ENCODE data around the gene ORMDL2. TPM values are rescaled to one million over a fixed set of nuclear protein-coding genes. Genes with fewer than 3 reads are reported as not detected.
A peak's percentile ranks its signal among the peaks of the same experiment; 100 is the strongest.

The ORMDL2 gene
- total and polyA plus RNA-seq, 5 donors from 2014 or later, result 17.8 to 199 (median 135) TPM

DNA sequence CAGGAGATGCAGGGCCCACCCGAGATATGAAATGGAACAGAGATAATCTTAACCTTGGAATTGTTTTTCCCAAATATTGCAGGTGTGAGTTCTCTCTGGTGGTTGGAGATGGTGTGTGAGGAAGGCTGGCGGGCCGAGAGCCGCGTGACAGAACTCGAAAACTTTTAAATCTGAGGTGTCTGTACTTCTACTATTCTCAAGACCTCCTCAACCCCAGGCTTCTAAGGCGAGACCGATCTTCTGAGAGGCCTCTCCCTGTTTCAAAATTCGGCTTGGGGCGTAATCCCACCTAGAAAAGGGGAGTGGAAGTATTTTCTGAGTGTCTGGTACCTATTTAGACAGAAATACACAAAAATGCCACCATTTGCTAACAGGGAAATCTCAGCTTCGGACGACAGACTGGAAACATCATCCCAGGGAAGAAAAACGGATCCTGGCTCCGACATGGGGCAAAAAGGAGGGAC, 928 bp upstream of the ORMDL2 start:
- Mint-ChIP-seq H3K9me3 (no peaks in the 10 kb centered on the region), H3K27ac (no peak overlapping the region), H3K4me3 (no peak overlapping the region), H3K27me3 (no peaks in the 10 kb centered on the region), H3K4me1 (peaks cover 15 to 60% (median 33%) of the 10 kb centered on the region in 4 donors), H3K36me3 (peaks cover 6% of the 10 kb centered on the region)
- DNase-seq (no peak), ATAC-seq (ENCODE audit: low read depth in 2 of 2) (no peak)
- peaks cover 45% of the 10 kb centered on the region for H3K4me1 ChIP-seq (ENCODE audit: control insufficient read depth, insufficient read depth, low read length, poor library complexity, severe bottlenecking)
- H3K36me3 ChIP-seq (ENCODE audit: control insufficient read depth, insufficient read depth, low read length), result peaks cover 31% of the 10 kb centered on the region
- H3K9me3 ChIP-seq (ENCODE audit: control insufficient read depth in 2 of 2, low read length in 2 of 2), result no peaks in the 10 kb centered on the region
- H3K27me3 ChIP-seq (ENCODE audit: control insufficient read depth, insufficient read depth, low read length), result no peaks in the 10 kb centered on the region
- H3K27ac ChIP-seq (ENCODE audit: insufficient read depth, low read length, poor library complexity, severe bottlenecking), result peak overlapping the region; percentile 86
- H3K4me3 ChIP-seq (ENCODE audit: low read depth, low read length), result peak overlapping the region; percentile 100

DNA sequence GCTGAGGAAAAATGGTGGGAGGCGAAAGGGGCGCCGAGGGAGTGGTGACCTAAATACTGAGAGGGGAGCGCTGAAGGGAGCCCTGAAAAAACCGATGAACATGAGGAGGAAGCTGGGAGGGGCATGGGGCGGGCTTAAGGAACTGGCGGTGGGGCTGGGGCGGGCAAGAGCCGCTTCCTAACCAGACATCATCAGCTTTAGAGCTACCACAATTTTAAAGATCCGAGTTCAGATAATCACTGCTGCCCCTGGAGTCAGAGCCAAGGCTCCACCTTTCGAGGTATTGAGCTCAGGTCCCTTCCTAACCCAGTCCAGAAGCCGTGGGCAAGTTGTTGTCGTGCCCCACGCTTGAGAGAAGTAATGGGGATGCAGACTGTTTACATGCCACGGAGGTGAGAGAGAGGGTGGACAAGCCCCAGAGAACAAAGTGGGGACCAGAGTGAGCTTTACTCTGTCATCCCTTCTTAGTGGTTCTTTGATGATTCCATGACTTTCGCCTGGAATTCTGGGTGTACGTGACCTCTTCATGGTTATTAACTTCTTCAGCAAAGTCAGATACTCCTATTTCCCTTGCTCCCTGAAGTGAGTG, 393 bp downstream of the ORMDL2 start:
- DNase-seq (no peak), ATAC-seq (ENCODE audit: low read depth in 2 of 2) (peak; percentile 35 to 38)
- H3K4me3 ChIP-seq (ENCODE audit: low read depth, low read length), result peak overlapping the region; percentile 95
- Mint-ChIP-seq H3K36me3 (peaks cover 12% of the 10 kb centered on the region), H3K4me3 (no peak overlapping the region), H3K27me3 (no peaks in the 10 kb centered on the region), H3K9me3 (no peaks in the 10 kb centered on the region), H3K27ac (peak overlapping the region in 1 of 3 donors; percentile 7), H3K4me1 (peaks cover 7 to 56% (median 30%) of the 10 kb centered on the region in 4 donors)
- H3K36me3 ChIP-seq (ENCODE audit: control insufficient read depth, insufficient read depth, low read length), result peaks cover 45% of the 10 kb centered on the region
- no peaks in the 10 kb centered on the region for H3K9me3 ChIP-seq (ENCODE audit: control insufficient read depth in 2 of 2, low read length in 2 of 2)
- H3K4me1 ChIP-seq (ENCODE audit: control insufficient read depth, insufficient read depth, low read length, poor library complexity, severe bottlenecking), result peaks cover 39% of the 10 kb centered on the region
- no peaks in the 10 kb centered on the region for H3K27me3 ChIP-seq (ENCODE audit: control insufficient read depth, insufficient read depth, low read length)
- peak overlapping the region; percentile 87 for H3K27ac ChIP-seq (ENCODE audit: insufficient read depth, low read length, poor library complexity, severe bottlenecking)

DNA sequence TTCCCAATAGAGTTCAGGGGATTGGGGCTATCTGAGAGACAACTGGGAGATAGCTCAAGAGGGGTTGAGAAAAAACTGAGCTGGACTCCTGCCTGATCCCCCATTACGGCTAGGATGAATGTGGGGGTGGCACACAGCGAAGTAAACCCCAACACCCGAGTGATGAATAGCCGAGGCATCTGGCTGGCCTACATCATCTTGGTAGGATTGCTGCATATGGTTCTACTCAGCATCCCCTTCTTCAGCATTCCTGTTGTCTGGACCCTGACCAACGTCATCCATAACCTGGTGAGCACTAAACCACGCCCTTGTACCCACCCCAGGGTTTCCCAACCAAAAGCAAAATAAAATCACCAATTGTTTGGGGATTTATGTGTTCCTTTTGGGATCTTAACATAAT, 1.0 kb downstream of the ORMDL2 start:
- no peaks in the 10 kb centered on the region for H3K9me3 ChIP-seq (ENCODE audit: control insufficient read depth in 2 of 2, low read length in 2 of 2)
- peak overlapping the region in 2 of 4 donors; percentile 32 to 62 for H3K4me3 Mint-ChIP-seq
- H3K4me1 ChIP-seq (ENCODE audit: control insufficient read depth, insufficient read depth, low read length, poor library complexity, severe bottlenecking), result peaks cover 39% of the 10 kb centered on the region
- no peaks in the 10 kb centered on the region for H3K27me3 Mint-ChIP-seq
- peaks cover 45% of the 10 kb centered on the region for H3K36me3 ChIP-seq (ENCODE audit: control insufficient read depth, insufficient read depth, low read length)
- DNase-seq (no peak), ATAC-seq (ENCODE audit: low read depth in 2 of 2) (no peak)
- H3K27me3 ChIP-seq (ENCODE audit: control insufficient read depth, insufficient read depth, low read length), result no peaks in the 10 kb centered on the region
- H3K36me3 Mint-ChIP-seq, result peaks cover 14% of the 10 kb centered on the region
- H3K9me3 Mint-ChIP-seq, result no peaks in the 10 kb centered on the region
- peak overlapping the region; percentile 95 for H3K4me3 ChIP-seq (ENCODE audit: low read depth, low read length)
- H3K27ac Mint-ChIP-seq, result peak overlapping the region in 2 of 3 donors; percentile 14 to 56
- H3K4me1 Mint-ChIP-seq, result peaks cover 6 to 56% (median 29%) of the 10 kb centered on the region in 4 donors
- H3K27ac ChIP-seq (ENCODE audit: insufficient read depth, low read length, poor library complexity, severe bottlenecking), result peak overlapping the region; percentile 87

- Histone ChIP-seq H3K27ac (ENCODE audit: insufficient read depth, low read length, poor library complexity, severe bottlenecking) (no peak overlapping the region), H3K9me3 (ENCODE audit: control insufficient read depth in 2 of 2, low read length in 2 of 2) (no peaks in the 10 kb centered on the region), H3K36me3 (ENCODE audit: control insufficient read depth, insufficient read depth, low read length) (peaks cover 42% of the 10 kb centered on the region), H3K4me1 (ENCODE audit: control insufficient read depth, insufficient read depth, low read length, poor library complexity, severe bottlenecking) (peaks cover 45% of the 10 kb centered on the region), H3K4me3 (ENCODE audit: low read depth, low read length) (no peak overlapping the region), H3K27me3 (ENCODE audit: control insufficient read depth, insufficient read depth, low read length) (no peaks in the 10 kb centered on the region)
- no peak for ATAC-seq (ENCODE audit: low read depth in 2 of 2)
- no peak overlapping the region for H3K4me3 Mint-ChIP-seq
- H3K36me3 Mint-ChIP-seq, result peaks cover 14% of the 10 kb centered on the region
- DNase-seq, result no peak
- H3K4me1 Mint-ChIP-seq, result peaks cover 8 to 54% (median 32%) of the 10 kb centered on the region in 4 donors
- H3K27me3 Mint-ChIP-seq, result no peaks in the 10 kb centered on the region
- no peak overlapping the region for H3K27ac Mint-ChIP-seq
- no peaks in the 10 kb centered on the region for H3K9me3 Mint-ChIP-seq
These were observed 2.8 kb downstream of the ORMDL2 start for GRCh38 chr12:55820679-55821078.

- no peak overlapping the region for H3K27ac ChIP-seq (ENCODE audit: insufficient read depth, low read length, poor library complexity, severe bottlenecking)
- no peaks in the 10 kb centered on the region for H3K27me3 ChIP-seq (ENCODE audit: control insufficient read depth, insufficient read depth, low read length)
- H3K27ac Mint-ChIP-seq, result peak overlapping the region in 1 of 3 donors; percentile 83
- peak overlapping the region in 2 of 4 donors; percentile 8 to 71 for H3K4me3 Mint-ChIP-seq
- peaks cover 44% of the 10 kb centered on the region for H3K4me1 ChIP-seq (ENCODE audit: control insufficient read depth, insufficient read depth, low read length, poor library complexity, severe bottlenecking)
- ATAC-seq (ENCODE audit: low read depth in 2 of 2), result no peak
- peaks cover 14% of the 10 kb centered on the region for H3K36me3 Mint-ChIP-seq
- no peaks in the 10 kb centered on the region for H3K9me3 Mint-ChIP-seq
- H3K36me3 ChIP-seq (ENCODE audit: control insufficient read depth, insufficient read depth, low read length), result peaks cover 42% of the 10 kb centered on the region
- H3K4me3 ChIP-seq (ENCODE audit: low read depth, low read length), result no peak overlapping the region
- no peaks in the 10 kb centered on the region for H3K9me3 ChIP-seq (ENCODE audit: control insufficient read depth in 2 of 2, low read length in 2 of 2)
- no peaks in the 10 kb centered on the region for H3K27me3 Mint-ChIP-seq
- peaks cover 11 to 62% (median 35%) of the 10 kb centered on the region in 4 donors for H3K4me1 Mint-ChIP-seq
- no peak for DNase-seq
These were observed 4.4 kb downstream of the ORMDL2 start for GRCh38 chr12:55822228-55822627.

DNA sequence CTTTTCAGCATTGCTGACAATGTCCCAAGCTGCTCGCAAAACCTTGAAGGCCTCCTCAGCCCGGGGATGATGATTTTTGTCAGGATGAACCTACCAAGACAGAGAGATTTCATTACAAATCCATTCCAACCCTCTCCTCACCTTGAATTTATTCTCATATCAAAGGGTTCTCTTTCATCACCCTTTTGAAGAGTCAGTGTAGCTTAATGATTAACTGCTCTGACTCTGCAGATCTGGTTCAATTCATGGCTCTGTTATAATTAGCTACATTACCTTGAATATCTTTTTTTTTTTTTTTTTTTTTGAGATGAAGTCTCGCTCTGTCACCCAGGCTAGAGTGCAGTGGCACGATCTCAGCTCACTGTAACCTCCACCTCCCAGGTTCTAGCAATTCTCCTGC, 5.6 kb downstream of the ORMDL2 start:
- Histone ChIP-seq H3K9me3 (ENCODE audit: control insufficient read depth in 2 of 2, low read length in 2 of 2) (no peaks in the 10 kb centered on the region), H3K4me1 (ENCODE audit: control insufficient read depth, insufficient read depth, low read length, poor library complexity, severe bottlenecking) (peaks cover 51% of the 10 kb centered on the region), H3K4me3 (ENCODE audit: low read depth, low read length) (no peak overlapping the region), H3K27ac (ENCODE audit: insufficient read depth, low read length, poor library complexity, severe bottlenecking) (no peak overlapping the region), H3K27me3 (ENCODE audit: control insufficient read depth, insufficient read depth, low read length) (no peaks in the 10 kb centered on the region), H3K36me3 (ENCODE audit: control insufficient read depth, insufficient read depth, low read length) (peaks cover 42% of the 10 kb centered on the region)
- H3K27ac Mint-ChIP-seq, result peak overlapping the region; percentile 24 to 83 (median 32)
- H3K27me3 Mint-ChIP-seq, result no peaks in the 10 kb centered on the region
- ATAC-seq (ENCODE audit: low read depth in 2 of 2) (no peak), DNase-seq (no peak)
- H3K9me3 Mint-ChIP-seq, result peaks cover 0 to 1% (median 0%) of the 10 kb centered on the region in 7 donors
- H3K4me3 Mint-ChIP-seq, result peak overlapping the region in 1 of 4 donors; percentile 19
- peaks cover 11 to 70% (median 46%) of the 10 kb centered on the region in 4 donors for H3K4me1 Mint-ChIP-seq
- H3K36me3 Mint-ChIP-seq, result peaks cover 18% of the 10 kb centered on the region

DNA sequence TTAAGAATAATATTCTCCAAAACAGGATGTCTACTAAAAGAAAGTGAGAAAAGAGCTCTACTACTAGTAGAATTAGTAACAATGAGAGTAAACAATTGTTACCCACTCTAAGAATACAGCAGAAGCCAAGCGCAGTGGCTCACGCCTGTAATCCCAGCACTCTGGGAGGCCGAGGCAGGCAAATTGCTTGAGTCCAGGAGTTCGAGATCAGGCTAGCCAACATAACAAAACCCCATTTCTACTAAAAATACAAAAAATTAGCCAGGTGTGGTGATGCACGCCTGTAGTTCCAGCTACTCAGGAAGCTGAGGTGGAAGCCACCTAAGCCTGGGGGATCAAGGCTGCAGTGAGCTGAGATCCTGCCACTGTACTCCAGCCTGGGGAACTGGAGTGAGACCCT, 6.9 kb downstream of the ORMDL2 start:
- Histone ChIP-seq H3K36me3 (ENCODE audit: control insufficient read depth, insufficient read depth, low read length) (peaks cover 34% of the 10 kb centered on the region), H3K9me3 (ENCODE audit: control insufficient read depth in 2 of 2, low read length in 2 of 2) (no peaks in the 10 kb centered on the region), H3K27ac (ENCODE audit: insufficient read depth, low read length, poor library complexity, severe bottlenecking) (peak overlapping the region; percentile 56), H3K4me1 (ENCODE audit: control insufficient read depth, insufficient read depth, low read length, poor library complexity, severe bottlenecking) (peaks cover 48% of the 10 kb centered on the region), H3K4me3 (ENCODE audit: low read depth, low read length) (peak overlapping the region; percentile 44), H3K27me3 (ENCODE audit: control insufficient read depth, insufficient read depth, low read length) (no peaks in the 10 kb centered on the region)
- ATAC-seq (ENCODE audit: low read depth in 2 of 2) (no peak), DNase-seq (peak in 1 of 3 donors; percentile 34)
- Mint-ChIP-seq H3K27ac (peak overlapping the region; percentile 74 to 80 (median 78)), H3K4me3 (peak overlapping the region; percentile 10 to 99 (median 68)), H3K27me3 (no peaks in the 10 kb centered on the region), H3K4me1 (peaks cover 11 to 65% (median 42%) of the 10 kb centered on the region in 4 donors), H3K9me3 (peaks cover 0 to 1% (median 0%) of the 10 kb centered on the region in 7 donors), H3K36me3 (peaks cover 18% of the 10 kb centered on the region)

DNA sequence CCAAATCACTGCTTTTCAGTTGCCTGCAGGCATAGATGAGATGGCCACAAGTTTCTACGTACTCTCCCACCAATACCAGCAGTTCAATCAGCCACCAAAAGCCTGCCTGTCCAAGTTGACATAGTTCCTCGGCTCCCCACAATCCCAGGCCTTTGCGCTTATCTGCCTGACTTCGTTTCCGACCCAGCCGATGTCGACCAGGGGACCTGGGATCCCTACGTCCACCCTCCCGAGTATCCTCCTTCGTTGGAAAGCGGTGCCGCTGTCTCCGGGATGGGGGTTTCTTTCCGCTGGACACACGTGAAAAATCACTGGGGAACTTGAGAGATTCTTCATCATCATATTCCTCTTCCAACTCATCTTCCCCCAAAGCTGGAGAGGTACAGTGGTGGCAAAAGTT, 10.0 kb downstream of the ORMDL2 start:
- Histone ChIP-seq H3K4me3 (ENCODE audit: low read depth, low read length) (peak overlapping the region; percentile 40), H3K9me3 (ENCODE audit: control insufficient read depth in 2 of 2, low read length in 2 of 2) (no peaks in the 10 kb centered on the region), H3K36me3 (ENCODE audit: control insufficient read depth, insufficient read depth, low read length) (peaks cover 4% of the 10 kb centered on the region), H3K4me1 (ENCODE audit: control insufficient read depth, insufficient read depth, low read length, poor library complexity, severe bottlenecking) (peaks cover 67% of the 10 kb centered on the region), H3K27me3 (ENCODE audit: control insufficient read depth, insufficient read depth, low read length) (no peaks in the 10 kb centered on the region), H3K27ac (ENCODE audit: insufficient read depth, low read length, poor library complexity, severe bottlenecking) (peak overlapping the region; percentile 76)
- peak overlapping the region; percentile 94 to 99 (median 96) for H3K27ac Mint-ChIP-seq
- H3K27me3 Mint-ChIP-seq, result no peaks in the 10 kb centered on the region
- DNase-seq, result no peak
- peaks cover 11 to 82% (median 50%) of the 10 kb centered on the region in 4 donors for H3K4me1 Mint-ChIP-seq
- H3K4me3 Mint-ChIP-seq, result peak overlapping the region; percentile 90 to 99 (median 98)
- H3K9me3 Mint-ChIP-seq, result peaks cover 0 to 1% (median 0%) of the 10 kb centered on the region in 7 donors
- no peak for ATAC-seq (ENCODE audit: low read depth in 2 of 2)
- H3K36me3 Mint-ChIP-seq, result peaks cover 10% of the 10 kb centered on the region

Data from CD4-positive, CD25-positive, alpha-beta regulatory T cell (primary cell).